ENCODE measurements around the gene SLC12A2. TPM values are rescaled to one million over a fixed set of nuclear protein-coding genes. Genes with fewer than 3 reads are reported as not detected.

Gene SLC12A2
- total RNA-seq, 1 experiment from 2014 or later: 41.2 TPM

DNA sequence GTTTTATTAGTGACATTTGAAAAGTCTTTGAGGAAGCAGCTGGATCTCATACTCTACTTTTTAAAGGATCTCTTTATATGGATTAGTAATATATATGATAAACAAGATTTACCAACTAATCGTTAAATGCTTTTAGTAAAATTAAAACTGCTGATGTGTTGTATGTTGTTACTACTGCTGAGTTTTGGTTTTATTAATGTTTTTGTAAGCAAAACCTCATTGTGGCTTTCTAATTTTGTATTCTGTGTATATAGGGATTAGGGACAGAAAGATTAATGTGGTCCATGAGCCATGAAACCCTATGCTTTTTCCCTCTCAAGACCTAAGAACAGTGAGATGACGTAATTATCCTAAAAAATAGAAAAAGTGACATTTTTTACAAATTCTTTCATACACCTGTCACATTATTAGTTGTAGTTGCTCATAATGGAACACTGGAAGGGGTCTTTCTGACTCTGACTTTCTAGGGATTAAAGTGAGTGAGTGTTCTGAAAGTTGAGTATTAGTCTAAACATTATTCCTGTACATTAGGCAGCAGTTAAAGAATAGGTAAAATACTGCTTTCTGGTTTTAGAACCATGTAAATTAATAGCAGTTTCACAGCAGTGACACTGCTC, 85.9 kb downstream of the SLC12A2 start:
- Histone ChIP-seq H3K27ac (ENCODE audit: low read depth, low read length) (no peak overlapping the region), H3K9me2 (ENCODE audit: insufficient read depth) (no peaks in the 10 kb centered on the region), H2AFZ (ENCODE audit: low read depth, low read length, poor library complexity, severe bottlenecking) (no peak overlapping the region), H3K27me3 (ENCODE audit: insufficient read depth, low read length) (no peaks in the 10 kb centered on the region), H3K36me3 (ENCODE audit: control insufficient read depth in 1 of 2, insufficient read depth in 2 of 2, low read length in 2 of 2) (no peaks in the 10 kb centered on the region), H3K4me3 (replicated peaks in 1 of 2; ENCODE audit: low read depth in 1 of 2, low read length in 2 of 2) (no peak overlapping the region), H3K79me2 (ENCODE audit: insufficient read depth, low read length) (no peaks in the 10 kb centered on the region; the same call in 1 of the 2 replicates), H4K20me1 (ENCODE audit: insufficient read depth) (no peaks in the 10 kb centered on the region), H3K9ac (ENCODE audit: low read length) (no peak overlapping the region), H3K4me1 (ENCODE audit: control insufficient read depth in 1 of 2, insufficient read depth in 2 of 2, low read length in 2 of 2) (no peaks in the 10 kb centered on the region), H3K4me2 (ENCODE audit: low read length) (no peak overlapping the region), H3K9me3 (ENCODE audit: control insufficient read depth in 1 of 2, insufficient read depth in 1 of 2, low read depth in 1 of 2, low read length in 2 of 2) (no peaks in the 10 kb centered on the region)
- intact Hi-C loops (cut with micrococcal nuclease): no loop called here
- RAD21 ChIA-PET (ENCODE audit: low non-redundant PET in 1 of 2, low total read pairs in 2 of 2, uncharacterized antibody in 2 of 2, unreplicated experiment in 2 of 2): interaction anchor here in 1 of 2 experiments (0.6 kb wide), 1 partner anchor 1752 kb away, joined by 3 read pairs; no protein-coding TSS in a partner anchor
- no TSS peak for BruUV-seq (replicated peaks)
- CTCF ChIA-PET: interaction anchor here (1.4 kb wide), 1 partner anchor 14 kb away, joined by 4 read pairs; no protein-coding TSS in a partner anchor
- no peak for TF ChIP-seq JUND (IDR thresholded peaks at IDR 0.05)
- TF ChIP-seq ELF1 (IDR thresholded peaks at IDR 0.05; ENCODE audit: borderline replicate concordance, low read depth): no peak
- TF ChIP-seq ZNF274 (IDR thresholded peaks at IDR 0.05; ENCODE audit: low read depth, low read length): no peak
- no peak for TF ChIP-seq SP1 (IDR thresholded peaks at IDR 0.05; ENCODE audit: low read depth)
- no peak for TF ChIP-seq POLR2AphosphoS5 (IDR thresholded peaks at IDR 0.05; ENCODE audit: low read depth, low read length)
- no peak for TF ChIP-seq YY1 (IDR thresholded peaks at IDR 0.05; ENCODE audit: extremely low read depth, insufficient replicate concordance, low read depth, low read length)
- TF ChIP-seq SIN3A (IDR thresholded peaks at IDR 0.05; ENCODE audit: low read depth): no peak
- POLR2A ChIA-PET: no interaction called here
- DNase-seq (ENCODE audit: low read depth, low spot score) (no peak), ATAC-seq (no peak)

- Histone ChIP-seq H4K20me1 (ENCODE audit: insufficient read depth) (no peaks in the 10 kb centered on the region), H3K9me3 (ENCODE audit: control insufficient read depth in 1 of 2, insufficient read depth in 1 of 2, low read depth in 1 of 2, low read length in 2 of 2) (no peaks in the 10 kb centered on the region), H3K27me3 (ENCODE audit: insufficient read depth, low read length) (no peaks in the 10 kb centered on the region), H3K9me2 (ENCODE audit: insufficient read depth) (no peaks in the 10 kb centered on the region), H3K4me3 (replicated peaks in 1 of 2; ENCODE audit: low read depth in 1 of 2, low read length in 2 of 2) (no peak overlapping the region), H3K27ac (ENCODE audit: low read depth, low read length) (no peak overlapping the region), H3K4me1 (ENCODE audit: control insufficient read depth in 1 of 2, insufficient read depth in 2 of 2, low read length in 2 of 2) (no peaks in the 10 kb centered on the region), H3K4me2 (ENCODE audit: low read length) (no peak overlapping the region), H2AFZ (ENCODE audit: low read depth, low read length, poor library complexity, severe bottlenecking) (no peak overlapping the region), H3K79me2 (ENCODE audit: insufficient read depth, low read length) (no peaks in the 10 kb centered on the region; the same call in 1 of the 2 replicates), H3K9ac (ENCODE audit: low read length) (no peak overlapping the region), H3K36me3 (ENCODE audit: control insufficient read depth in 1 of 2, insufficient read depth in 2 of 2, low read length in 2 of 2) (no peaks in the 10 kb centered on the region)
- intact Hi-C loops (cut with micrococcal nuclease): no loop called here
- ChIA-PET RAD21 (ENCODE audit: low non-redundant PET in 1 of 2, low total read pairs in 2 of 2, uncharacterized antibody in 2 of 2, unreplicated experiment in 2 of 2) (no interaction called here), POLR2A (no interaction called here), CTCF (no interaction called here)
- ATAC-seq (no peak), DNase-seq (ENCODE audit: low read depth, low spot score) (no peak)
- BruUV-seq (replicated peaks): no TSS peak
- TF ChIP-seq, protein P1, sequence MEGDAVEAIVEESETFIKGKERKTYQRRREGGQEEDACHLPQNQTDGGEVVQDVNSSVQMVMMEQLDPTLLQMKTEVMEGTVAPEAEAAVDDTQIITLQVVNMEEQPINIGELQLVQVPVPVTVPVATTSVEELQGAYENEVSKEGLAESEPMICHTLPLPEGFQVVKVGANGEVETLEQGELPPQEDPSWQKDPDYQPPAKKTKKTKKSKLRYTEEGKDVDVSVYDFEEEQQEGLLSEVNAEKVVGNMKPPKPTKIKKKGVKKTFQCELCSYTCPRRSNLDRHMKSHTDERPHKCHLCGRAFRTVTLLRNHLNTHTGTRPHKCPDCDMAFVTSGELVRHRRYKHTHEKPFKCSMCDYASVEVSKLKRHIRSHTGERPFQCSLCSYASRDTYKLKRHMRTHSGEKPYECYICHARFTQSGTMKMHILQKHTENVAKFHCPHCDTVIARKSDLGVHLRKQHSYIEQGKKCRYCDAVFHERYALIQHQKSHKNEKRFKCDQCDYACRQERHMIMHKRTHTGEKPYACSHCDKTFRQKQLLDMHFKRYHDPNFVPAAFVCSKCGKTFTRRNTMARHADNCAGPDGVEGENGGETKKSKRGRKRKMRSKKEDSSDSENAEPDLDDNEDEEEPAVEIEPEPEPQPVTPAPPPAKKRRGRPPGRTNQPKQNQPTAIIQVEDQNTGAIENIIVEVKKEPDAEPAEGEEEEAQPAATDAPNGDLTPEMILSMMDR (IDR thresholded peaks at IDR 0.05 in 2 of 3, conservative IDR thresholded peaks at IDR 0.05 in 1 of 3; ENCODE audit: borderline replicate concordance in 1 of 3, insufficient read depth in 1 of 3, low read depth in 2 of 3, low read length in 2 of 3): no peak
- TF ChIP-seq EZH2phosphoT487 (IDR thresholded peaks at IDR 0.05; ENCODE audit: borderline replicate concordance) (no peak), CEBPB (IDR thresholded peaks at IDR 0.05; ENCODE audit: low read depth) (no peak), EGR1 (IDR thresholded peaks at IDR 0.05; ENCODE audit: low read depth) (no peak), ZBTB33 (IDR thresholded peaks at IDR 0.05; ENCODE audit: extremely low read depth, insufficient replicate concordance, low read length) (no peak), EZH2 (IDR thresholded peaks at IDR 0.05) (no peak)
Observed at GRCh38 chr5:128172102-128172501, 88.5 kb downstream of the SLC12A2 start.

Measured in HCT116 (cell line).